GM19324 (cell line): Measurements from ENCODE around the gene ZNRF3.

Experiments
- ATAC-seq: cut with Tn5 transposase; IDR thresholded peaks from one replicate; pipeline ENCODE4 v1.9.1; 2021; ENCODE audit warnings: mild to moderate bottlenecking, moderate library complexity; ENCODE audit not compliant: unreplicated experiment, low FRiP score

ZNRF3 gene

GRCh38 chr22:29103121-29103520 lies 219.7 kb downstream of the ZNRF3 start:
- no peak for ATAC-seq

- ATAC-seq = no peak
These were observed 222.1 kb downstream of the ZNRF3 start for GRCh38 chr22:29105468-29105867.

- ATAC-seq = no peak
These were observed 223.5 kb downstream of the ZNRF3 start for GRCh38 chr22:29106839-29107238.
